SU-DHL-6 (cell line): ENCODE data around the gene TBX6.

Experiments used
- H2AFZ ChIP-seq: fragments of 200-600 bp; sonication (generic); 2 replicates; pipeline ENCODE4 v1.6.1; 2014; ENCODE audit warnings: low read depth, mild to moderate bottlenecking, moderate library complexity, mixed read lengths, antibody characterized with exemption, low read length; ENCODE audit not compliant: severe bottlenecking
- H3F3A ChIP-seq: fragments of 200-600 bp; shearing (Covaris generic); 2 replicates; pipeline ENCODE4 v1.6.0; 2016; ENCODE audit warnings: antibody characterized with exemption, mild to moderate bottlenecking; ENCODE audit not compliant: insufficient read depth
- H3K27ac ChIP-seq: fragments of 200-600 bp; sonication (generic); 2 replicates; pipeline ENCODE4 v1.5.1; 2016; ENCODE audit warnings: low read depth, mild to moderate bottlenecking, low read length, moderate library complexity, mixed read lengths
- H3K27me3 ChIP-seq: fragments of 200-600 bp; sonication (generic), shearing (Covaris generic); 2 replicates; pipeline ENCODE4 v1.6.0; 2014; ENCODE audit warnings: mild to moderate bottlenecking, low read length
- H3K36me3 ChIP-seq: fragments of 200-600 bp; sonication (generic); 2 replicates; pipeline ENCODE4 v1.6.1; 2014; ENCODE audit warnings: mild to moderate bottlenecking, low read length, mixed read lengths
- H3K4me2 ChIP-seq: fragments of 300-600, 200-600 bp; shearing (Covaris generic), sonication (generic); 2 replicates; pipeline ENCODE4 v1.6.0; 2014; ENCODE audit warnings: low read length, low read depth, mild to moderate bottlenecking; ENCODE audit not compliant: poor library complexity, severe bottlenecking
- H3K4me3 ChIP-seq: fragments of 200-600 bp; sonication (generic); 2 replicates; pipeline ENCODE4 v1.5.1; 2014; ENCODE audit warnings: antibody characterized with exemption, low read length, mild to moderate bottlenecking, mixed read lengths; ENCODE audit not compliant: insufficient read depth, poor library complexity, severe bottlenecking
- H3K79me2 ChIP-seq: fragments of 200-600 bp; sonication (generic); 2 replicates; pipeline ENCODE4 v1.6.1; 2014; ENCODE audit warnings: mild to moderate bottlenecking, low read length, moderate library complexity; ENCODE audit not compliant: insufficient read depth
- H3K9ac ChIP-seq: fragments of 200-600 bp; sonication (generic); 2 replicates; pipeline ENCODE4 v1.7.0; 2014; ENCODE audit warnings: mild to moderate bottlenecking, low read length
- H3K9me2 ChIP-seq: fragments of 200-600 bp; sonication (generic); replicated peaks from 2 replicates; pipeline ENCODE4 v1.6.1; 2014; ENCODE audit warnings: low read length; ENCODE audit not compliant: insufficient read depth
- H3K9me3 ChIP-seq: fragments of 200-600 bp; sonication (generic); 2 replicates; pipeline ENCODE4 v1.6.1; 2014; ENCODE audit warnings: low read length, mixed read lengths; ENCODE audit not compliant: insufficient read depth
- H4K20me1 ChIP-seq: fragments of 200-600 bp; sonication (generic); 2 replicates; pipeline ENCODE4 v1.6.1; 2014; ENCODE audit warnings: low read depth, mild to moderate bottlenecking, antibody characterized with exemption, low read length, moderate library complexity, mixed read lengths
- CTCF ChIP-seq: fragments of 200-600 bp; sonication (generic); IDR thresholded peaks from one replicate; pipeline ENCODE4 v1.5.1; 2017; ENCODE audit warnings: antibody characterized with exemption, mild to moderate bottlenecking, low read length, moderate library complexity; ENCODE audit not compliant: insufficient read depth, poor library complexity, severe bottlenecking
- EZH2phosphoT487 ChIP-seq: fragments of 200-600 bp; sonication (generic), shearing (Covaris generic); conservative IDR thresholded peaks from 2 replicates; pipeline ENCODE4 v1.6.1; 2018; ENCODE audit warnings: mild to moderate bottlenecking, antibody characterized with exemption, low read length, moderate library complexity, mixed read lengths

TBX6 gene

DNA sequence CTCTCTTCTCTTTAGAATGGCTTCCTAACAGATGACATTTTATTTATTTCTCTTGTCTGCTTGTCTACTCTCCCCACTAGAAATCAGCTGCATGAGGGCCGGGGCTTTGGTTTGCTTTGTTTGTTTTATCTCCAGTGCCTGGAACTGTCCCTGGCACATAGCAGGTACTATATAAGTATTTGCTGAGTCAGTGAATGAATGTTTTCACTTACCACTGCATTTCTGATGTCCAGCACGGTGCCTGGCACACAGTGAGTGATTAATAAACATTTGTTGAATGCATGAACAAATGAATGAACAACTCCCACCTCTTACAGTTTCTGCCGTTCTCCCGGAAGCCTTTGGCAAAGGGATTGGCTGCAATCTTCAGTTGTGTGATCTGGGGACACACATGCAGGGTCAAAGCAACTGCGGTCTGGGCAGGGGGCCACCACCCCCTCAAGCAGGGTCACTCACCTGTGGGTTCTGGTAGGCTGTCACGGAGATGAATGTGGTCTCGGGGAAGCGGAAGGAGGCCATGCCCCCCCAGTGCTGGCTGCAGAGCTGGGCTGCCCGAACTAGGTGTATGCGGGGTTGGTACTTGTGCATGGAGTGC, 3.4 kb downstream of the TBX6 start:
- H3K4me3 ChIP-seq = no peak overlapping the region
- H3F3A ChIP-seq = peaks cover 20% of the 10 kb centered on the region
- H3K79me2 ChIP-seq = no peaks in the 10 kb centered on the region
- no peaks in the 10 kb centered on the region for H3K9me3 ChIP-seq
- H3K27ac ChIP-seq = no peak overlapping the region
- TF ChIP-seq EZH2phosphoT487 (no peak), CTCF (no peak)
- H2AFZ ChIP-seq = no peak overlapping the region
- H3K36me3 ChIP-seq = no peaks in the 10 kb centered on the region
- H3K27me3 ChIP-seq = no peaks in the 10 kb centered on the region
- H3K9ac ChIP-seq = no peak overlapping the region
- H3K9me2 ChIP-seq = no peaks in the 10 kb centered on the region
- H4K20me1 ChIP-seq = no peaks in the 10 kb centered on the region
- H3K4me2 ChIP-seq = no peak overlapping the region

DNA sequence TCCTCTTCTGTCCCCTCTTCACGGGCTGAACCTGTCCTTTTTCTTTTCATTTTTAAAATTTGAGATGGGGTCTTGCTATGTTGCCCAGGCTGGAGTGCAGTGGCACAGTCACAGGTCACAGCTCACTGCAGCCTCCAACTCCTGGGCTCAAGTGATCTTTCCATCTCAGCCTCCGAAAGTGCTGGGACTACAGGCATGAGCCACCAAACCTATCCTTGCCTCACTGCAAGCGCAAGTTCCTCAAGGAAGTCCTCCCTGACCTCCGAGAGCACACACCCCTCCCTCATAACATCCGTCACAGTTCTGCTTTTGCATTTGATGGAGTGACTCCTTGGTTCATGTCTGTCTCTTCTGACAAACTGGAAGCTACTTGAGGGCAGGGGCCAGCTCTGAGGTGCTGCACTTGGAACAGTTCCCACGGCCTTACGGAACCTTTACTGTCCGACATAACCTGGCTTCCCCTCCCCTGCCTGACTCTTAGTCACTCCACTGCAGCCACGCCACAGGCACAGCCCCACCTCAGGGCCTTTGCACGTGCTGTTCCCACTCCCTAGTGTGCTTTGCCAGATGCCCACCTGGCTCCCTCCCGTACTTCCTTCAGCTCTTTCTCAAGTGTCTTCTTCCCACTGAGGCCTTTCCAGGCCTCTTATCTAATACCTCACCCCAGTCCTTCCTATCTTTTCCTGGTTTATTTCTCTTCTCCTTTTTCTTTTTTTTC, 4.4 kb downstream of the TBX6 start:
- H3F3A ChIP-seq = peaks cover 12% of the 10 kb centered on the region
- no peak overlapping the region for H3K27ac ChIP-seq
- no peak overlapping the region for H2AFZ ChIP-seq
- no peaks in the 10 kb centered on the region for H3K9me2 ChIP-seq
- no peak overlapping the region for H3K9ac ChIP-seq
- H4K20me1 ChIP-seq = no peaks in the 10 kb centered on the region
- H3K79me2 ChIP-seq = no peaks in the 10 kb centered on the region
- no peak overlapping the region for H3K4me3 ChIP-seq
- H3K27me3 ChIP-seq = no peaks in the 10 kb centered on the region
- TF ChIP-seq EZH2phosphoT487 = no peak
- no peak for TF ChIP-seq CTCF
- H3K4me2 ChIP-seq = no peak overlapping the region
- no peaks in the 10 kb centered on the region for H3K36me3 ChIP-seq
- H3K9me3 ChIP-seq = no peaks in the 10 kb centered on the region

- H3K9ac ChIP-seq = no peak overlapping the region
- no peaks in the 10 kb centered on the region for H3K9me2 ChIP-seq
- H3K4me2 ChIP-seq = no peak overlapping the region
- H3F3A ChIP-seq = peaks cover 9% of the 10 kb centered on the region
- no peaks in the 10 kb centered on the region for H4K20me1 ChIP-seq
- no peak for TF ChIP-seq CTCF
- no peak for TF ChIP-seq EZH2phosphoT487
- H3K27me3 ChIP-seq = no peaks in the 10 kb centered on the region
- no peak overlapping the region for H3K4me3 ChIP-seq
- no peaks in the 10 kb centered on the region for H3K9me3 ChIP-seq
- H3K27ac ChIP-seq = no peak overlapping the region
- no peaks in the 10 kb centered on the region for H3K79me2 ChIP-seq
- H3K36me3 ChIP-seq = no peaks in the 10 kb centered on the region
- no peak overlapping the region for H2AFZ ChIP-seq
These were observed 5.2 kb downstream of the TBX6 start for GRCh38 chr16:30086291-30087140.
